NCI-H524 (cell line): ENCODE results near the gene MLLT10.

ENCODE experiments used
- DNase-seq, 2 experiments: peaks; one replicate each; lab custom pipeline; 2025; lab: John Stamatoyannopoulos, UW

MLLT10 gene

DNA sequence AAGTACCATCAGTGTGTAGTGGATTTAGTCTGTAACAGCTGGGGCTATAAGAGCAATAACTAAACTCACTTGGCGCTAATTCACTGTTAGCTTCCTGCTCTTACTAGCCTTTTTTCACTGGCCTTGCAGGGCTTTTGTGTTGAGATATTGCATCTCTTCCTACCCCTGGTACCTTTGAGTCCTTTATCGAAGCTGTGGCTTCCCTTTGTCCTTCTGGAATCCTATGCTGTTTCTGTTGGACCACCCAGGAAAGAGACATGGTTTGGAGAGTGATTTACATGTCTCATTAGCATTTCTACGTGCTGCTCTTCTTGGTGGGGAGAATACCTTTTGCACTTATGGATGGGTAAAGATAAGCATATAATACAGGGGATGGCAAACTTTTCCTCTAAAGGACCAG is 103.8 kb downstream of the MLLT10 start:
- DNase-seq: no peak

DNA sequence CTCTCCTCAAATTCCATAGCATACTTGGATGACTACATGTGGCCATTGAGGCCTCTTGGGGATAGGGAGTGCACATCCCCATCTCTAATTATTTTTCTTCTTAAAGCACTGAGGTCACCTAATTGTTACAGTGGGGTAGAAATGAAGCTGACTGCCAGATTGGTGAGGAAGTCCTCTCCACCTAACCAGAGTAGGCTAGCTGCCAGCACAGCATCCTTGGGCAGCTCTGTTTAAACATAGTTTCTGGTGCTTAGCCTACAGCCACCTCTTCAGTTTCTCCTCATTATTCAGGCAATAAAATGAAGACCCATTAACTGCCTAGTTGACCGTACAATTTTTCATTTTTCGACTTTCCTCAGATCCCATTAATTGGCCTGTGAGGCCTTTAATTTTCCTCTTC is 104.6 kb downstream of the MLLT10 start:
- no peak for DNase-seq

DNA sequence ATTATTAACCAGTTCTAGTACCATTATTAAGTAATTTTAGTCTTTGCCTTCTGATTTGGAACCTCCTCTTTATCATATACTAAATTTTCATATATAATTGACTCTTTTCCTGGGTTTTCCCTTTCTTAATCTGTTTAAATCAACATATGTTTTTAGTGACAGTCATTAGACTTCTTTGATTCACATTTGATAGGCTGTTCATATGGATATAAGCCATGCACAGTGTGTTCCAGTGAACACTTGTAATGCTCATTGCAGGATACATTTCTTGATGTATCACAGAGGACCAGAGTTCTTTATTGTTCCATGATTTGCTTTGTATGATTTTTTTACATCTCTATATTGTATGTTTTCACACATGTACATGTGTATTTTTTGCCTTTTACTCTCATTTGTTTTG is 114.0 kb downstream of the MLLT10 start:
- no peak for DNase-seq

DNA sequence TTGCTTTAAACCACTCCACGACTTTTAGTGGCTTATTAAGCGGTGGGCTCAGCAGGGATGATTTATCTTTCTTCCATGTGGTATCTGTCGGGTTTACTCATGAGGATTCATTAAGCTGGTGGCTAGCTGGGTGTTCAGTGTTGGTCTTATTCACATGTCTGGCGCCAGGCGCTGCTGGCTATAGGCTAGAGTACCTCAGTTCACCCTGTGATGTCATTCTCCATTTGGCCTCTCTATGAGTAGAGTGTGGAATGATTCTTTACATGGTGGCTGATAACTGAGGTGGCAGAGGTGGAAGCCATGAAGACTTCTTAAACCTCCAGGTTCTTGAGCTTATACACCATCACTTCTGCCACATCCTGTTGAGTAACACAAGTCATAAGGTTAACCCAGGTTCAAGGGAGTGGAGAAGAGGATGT is 115.4 kb downstream of the MLLT10 start:
- DNase-seq: no peak

DNA sequence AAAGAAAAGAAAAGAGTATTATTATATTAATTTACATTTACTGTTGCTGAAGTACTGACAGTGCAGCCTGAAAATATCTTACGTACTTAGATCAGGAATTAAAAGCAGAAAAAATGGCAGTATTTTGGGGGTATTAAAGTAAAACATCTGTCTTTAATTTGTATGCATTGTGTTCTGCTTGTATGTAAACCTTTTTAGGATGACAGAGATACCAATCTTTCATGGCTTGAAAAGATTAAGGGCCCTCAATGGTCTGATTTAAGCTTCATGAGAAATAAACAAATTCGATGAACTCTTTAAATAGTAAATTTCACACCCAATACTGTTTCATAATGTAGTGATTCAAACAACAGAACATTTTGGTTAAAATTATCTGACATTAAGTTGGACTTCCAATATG is 116.3 kb downstream of the MLLT10 start:
- DNase-seq: no peak

DNA sequence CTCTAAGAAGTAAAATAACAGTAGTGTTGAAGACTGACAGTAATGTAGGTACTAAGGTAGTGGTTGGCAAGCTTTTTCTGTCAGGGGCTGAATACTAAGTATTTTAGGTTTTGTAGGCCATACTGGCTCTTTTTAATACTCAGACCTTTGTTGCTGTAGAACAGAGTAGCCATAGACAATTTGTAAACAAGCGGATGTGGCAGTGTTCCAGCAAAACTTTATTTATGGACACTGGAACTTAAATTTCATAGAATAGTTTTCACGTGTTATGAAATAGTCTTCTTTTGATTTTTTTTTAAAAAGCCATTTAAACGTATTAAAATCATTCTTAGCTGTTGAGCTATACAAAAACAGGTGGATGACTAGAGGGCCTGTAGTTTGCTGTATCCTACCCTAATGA is 121.2 kb downstream of the MLLT10 start:
- no peak for DNase-seq

DNA sequence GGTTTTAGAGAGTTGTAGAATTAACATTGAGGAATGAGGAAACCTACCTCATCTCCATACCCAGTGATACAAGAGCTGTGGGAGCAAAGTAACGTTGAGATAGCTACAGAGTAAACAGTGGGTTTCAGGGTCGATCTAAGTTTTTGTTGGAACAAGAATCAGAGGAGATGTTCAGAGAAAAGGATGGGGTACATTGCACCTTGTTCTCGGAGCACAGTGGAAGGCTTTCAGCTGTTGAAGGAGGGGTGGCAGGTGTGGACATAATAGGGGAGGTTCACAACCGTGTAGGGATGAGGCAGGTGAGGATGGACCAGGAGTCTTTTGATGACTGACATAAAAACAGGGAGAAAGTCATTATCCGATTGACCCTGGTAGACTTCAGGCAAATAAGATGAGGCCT is 121.7 kb downstream of the MLLT10 start:
- no peak for DNase-seq

DNA sequence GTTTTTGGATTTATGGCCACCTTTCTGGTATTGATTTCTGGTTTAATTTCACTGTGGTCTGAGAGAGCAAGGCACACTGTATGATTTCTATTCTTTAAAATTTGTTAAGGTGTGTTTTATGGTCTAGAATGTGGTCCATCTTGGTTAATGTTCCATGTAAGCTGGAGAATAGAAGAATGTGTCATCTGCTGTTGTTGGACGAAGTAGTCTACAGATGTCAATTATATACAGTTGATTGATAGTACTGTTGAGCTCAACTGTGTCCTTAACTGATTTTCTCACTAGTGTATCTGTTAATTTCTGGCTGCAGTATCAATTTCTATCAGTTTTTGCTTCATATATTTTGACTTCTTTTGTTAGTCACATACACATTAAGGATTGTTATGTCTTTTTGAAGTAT is 127.1 kb downstream of the MLLT10 start:
- no peak for DNase-seq

DNA sequence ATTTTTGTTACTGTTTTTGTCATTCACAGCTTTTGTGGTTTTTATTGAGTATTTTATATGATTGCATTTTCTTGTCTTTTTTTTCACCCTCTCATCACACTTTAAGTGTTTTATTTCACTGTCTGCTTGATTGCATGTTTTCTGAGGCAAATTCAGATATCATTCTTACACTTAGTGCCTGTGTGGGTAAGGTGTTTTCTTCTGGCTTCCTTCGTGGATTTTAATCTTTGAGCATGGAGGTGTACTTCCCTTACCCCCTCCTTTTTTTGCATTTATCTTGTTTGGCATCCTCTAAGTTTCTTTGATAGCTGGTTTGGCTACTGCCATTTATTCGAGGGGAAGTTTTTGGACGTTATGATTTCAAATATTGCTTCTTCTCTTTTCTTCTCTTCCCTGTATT is 127.9 kb downstream of the MLLT10 start:
- DNase-seq: no peak

DNA sequence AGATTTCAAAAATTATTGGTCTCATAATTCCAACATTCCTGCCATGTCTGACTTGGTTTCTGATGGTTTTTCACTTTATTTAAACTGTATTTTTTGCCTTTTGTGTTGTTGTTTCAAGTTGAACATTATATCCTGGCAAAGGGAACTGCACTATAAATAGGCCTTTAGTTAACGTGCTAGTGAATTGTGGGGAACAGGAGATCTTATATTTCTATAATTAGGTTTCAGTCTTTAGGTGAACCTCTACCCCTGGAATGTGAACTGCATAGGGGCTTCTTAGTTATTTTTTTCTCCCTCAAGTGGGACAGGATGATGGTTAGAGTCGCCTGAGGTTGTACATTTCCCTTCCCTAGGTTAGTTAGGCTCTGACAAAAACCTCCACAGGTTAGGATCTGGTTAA is 128.6 kb downstream of the MLLT10 start:
- DNase-seq: no peak

DNA sequence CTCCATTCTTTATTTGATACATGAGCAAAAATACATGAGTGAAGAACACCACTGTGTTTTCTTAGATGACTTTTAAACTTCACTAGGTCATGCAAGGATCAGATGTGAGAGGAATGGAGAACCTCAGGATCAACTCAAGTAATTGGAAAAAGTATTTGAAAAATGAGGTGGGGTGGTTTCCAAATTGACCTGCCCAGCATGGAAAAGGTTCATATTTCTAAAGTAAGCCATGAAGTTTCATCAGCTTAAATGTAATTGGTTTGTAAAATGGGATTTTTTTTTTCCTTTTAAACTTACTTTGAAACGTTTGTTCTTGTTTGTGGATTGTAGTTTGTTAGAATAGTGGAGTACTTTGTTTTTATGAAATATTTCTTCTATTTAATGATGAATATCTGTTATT is 134.8 kb downstream of the MLLT10 start:
- DNase-seq: no peak

DNA sequence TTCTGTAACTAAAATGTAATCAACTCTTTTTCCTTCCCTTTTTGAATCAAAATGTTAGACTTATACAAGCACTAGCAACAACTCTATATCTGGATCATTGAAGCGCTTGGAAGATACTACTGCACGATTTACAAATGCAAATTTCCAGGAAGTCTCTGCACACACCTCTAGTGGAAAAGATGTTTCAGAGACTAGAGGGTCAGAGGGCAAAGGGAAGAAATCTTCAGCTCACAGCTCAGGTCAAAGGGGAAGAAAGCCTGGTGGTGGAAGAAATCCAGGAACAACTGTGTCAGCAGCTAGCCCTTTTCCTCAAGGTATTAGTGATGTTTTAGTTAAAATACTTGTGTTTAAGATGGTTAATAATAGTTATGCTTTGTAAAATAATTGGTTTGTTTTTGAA is 136.4 kb downstream of the MLLT10 start:
- DNase-seq: no peak

DNA sequence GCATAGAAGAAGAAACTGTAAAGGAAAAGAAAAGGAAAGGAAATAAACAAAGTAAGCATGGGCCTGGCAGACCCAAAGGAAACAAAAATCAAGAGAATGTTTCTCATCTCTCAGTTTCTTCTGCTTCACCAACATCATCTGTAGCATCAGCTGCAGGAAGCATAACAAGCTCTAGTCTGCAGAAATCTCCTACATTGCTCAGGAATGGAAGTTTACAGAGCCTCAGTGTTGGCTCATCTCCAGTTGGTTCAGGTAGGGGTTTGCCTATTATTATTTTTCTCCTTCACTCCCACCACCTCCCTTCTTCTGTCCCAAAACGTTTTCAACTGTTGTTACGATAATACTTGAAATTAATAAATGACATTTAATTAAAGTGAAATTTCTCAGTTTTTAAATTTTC is 139.6 kb downstream of the MLLT10 start:
- DNase-seq: no peak

DNA sequence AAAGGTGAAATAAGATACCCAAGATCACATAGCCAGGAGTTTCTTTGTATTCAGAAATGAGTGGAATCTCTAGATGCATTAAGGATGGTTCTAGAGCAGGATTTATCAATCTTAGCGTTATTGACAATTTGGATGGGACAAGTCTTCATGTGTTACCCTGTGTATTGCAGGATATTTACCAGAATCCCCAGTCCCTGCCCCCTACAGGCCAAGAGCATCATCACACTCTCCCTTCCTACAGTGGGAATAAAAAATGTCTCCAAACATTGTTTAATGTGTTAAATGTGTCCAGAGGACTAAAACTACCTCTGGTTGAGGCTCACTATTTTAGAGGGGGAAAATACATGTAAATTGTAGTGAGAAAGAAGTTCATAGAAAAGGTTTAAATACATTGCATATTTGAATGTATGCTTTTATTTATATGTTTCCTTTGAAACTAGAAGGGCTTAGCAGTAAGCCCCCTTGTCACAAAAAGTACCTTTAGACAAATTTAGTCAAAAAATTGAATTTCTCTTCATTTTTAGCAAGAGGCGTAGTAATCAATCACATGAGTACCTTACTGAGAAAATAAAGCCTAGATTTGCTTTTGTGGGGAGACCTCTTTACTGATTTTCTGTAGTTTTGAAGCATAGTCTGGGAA is 141.2 kb downstream of the MLLT10 start:
- peak in 1 of 2 experiments; percentile 0 for DNase-seq

DNA sequence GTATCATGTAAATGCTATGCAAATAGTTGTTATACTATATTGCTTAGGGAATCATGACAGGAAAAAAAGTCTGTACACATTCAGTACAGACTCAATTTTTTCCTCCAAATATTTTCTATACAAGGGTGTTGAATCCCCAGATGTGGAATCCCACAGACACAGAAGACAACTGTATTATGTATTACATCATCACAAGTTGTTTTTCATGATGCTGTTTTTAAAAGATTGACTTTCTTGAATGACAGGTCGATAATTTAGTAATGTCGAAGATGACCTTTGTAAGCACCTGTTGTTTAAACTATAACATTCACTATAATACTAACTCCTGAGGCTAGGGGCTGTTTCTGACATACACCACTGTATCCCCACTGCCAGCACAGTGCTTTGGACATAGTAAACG is 143.5 kb downstream of the MLLT10 start:
- no peak for DNase-seq

DNA sequence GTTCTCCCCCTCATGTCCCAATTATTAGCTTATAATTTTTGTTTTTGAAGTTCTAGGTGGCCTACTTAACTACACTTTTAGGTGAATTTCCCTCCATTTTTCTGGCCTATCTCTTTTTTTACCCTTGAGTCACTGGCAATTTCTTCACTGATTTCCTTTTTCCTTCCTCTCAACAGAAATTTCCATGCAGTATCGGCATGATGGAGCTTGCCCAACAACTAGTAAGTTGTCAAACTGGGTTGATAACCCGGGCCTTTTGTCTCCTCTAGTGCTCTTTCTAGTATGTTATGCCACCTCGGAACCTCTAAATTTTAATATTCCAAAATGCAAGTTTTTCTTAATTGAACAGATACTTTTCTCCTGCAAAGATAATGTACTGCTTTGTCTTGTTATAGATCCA is 147.1 kb downstream of the MLLT10 start:
- no peak for DNase-seq

DNA sequence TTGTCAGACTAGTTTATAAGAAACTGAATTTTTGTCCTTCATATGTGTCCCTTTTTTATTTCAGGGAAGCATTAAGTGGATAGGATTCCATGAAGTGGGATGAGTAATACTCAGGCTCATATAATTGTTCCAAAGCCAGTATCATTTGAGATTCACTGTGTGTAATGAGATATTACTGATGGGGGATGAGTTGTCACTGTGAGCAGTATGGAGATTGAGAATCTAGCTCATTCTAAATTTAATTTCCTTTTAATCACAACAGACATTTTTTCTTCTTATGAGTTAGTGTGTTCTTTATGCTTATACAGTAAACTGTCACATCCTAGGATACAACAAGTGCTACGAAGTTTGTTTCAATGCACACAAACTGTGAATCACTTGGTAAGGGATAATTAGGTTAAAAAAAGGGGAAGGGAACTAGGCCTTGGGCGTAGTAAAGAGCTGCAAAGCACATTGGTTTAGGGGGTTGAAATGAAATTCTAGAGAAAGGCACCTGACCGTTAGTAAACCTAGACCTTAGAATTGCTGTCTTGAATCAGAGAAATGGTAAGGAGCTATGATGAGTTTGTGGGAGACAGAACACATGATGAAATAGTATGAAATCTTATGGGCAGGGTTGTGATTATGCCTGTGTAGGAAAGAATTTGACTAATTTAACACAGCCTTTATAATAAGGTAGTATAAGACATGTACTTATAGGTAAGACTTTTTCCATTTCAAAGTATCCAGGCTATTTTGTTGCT is 153.4 kb downstream of the MLLT10 start:
- no peak for DNase-seq

DNA sequence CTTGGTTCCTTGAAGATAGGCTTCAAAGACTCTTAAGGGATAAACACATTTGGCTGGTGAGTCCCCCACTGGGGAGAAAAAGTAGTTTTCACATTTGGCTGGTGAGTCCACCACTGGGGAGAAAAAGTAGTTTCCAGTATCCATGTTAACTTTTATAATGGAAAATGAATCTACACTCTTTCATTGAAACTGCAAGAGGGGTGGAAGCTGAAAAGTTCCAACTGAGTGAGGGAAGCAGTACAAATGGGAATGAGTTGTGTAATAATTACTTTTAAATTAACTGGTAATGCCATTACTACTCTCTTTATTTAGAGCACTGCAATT is 153.9 kb downstream of the MLLT10 start:
- DNase-seq: no peak

DNA sequence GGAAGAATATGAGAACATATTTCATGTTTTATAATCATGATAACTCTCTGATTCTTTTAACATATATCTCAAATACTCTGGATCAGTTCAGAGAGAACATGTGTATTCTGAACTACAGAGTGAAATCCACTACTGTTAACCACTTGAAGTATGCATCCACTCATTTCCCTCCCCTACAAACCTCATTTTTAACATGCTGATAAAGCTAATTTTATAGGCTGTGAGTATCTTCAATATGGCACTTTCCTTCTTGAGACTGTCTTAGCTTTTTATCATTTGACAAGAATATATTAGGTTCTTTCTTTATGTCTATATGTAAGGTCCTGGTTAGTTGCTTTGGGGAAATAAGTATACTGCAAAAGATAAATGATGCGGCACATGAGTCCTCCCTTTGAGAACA is 154.8 kb downstream of the MLLT10 start:
- DNase-seq: no peak

DNA sequence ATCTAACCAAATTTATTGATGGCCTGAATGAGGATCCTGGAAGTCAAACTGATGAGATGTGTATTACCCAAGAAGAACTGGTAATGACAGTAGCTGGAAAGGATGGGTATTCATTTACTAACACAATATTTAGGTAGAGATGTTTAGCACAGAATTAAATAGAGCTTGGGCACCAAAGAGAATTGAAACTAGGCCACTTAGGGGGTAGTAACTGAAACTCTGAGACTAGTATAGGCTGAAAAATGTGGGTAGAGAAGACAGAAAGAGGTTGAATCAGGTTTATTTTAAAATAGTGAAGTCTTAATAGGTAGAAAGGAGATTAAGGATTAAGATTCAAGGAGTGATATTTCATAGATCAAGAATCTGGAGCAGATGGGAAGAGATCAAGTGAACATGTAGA is 155.8 kb downstream of the MLLT10 start:
- peak in 1 of 2 experiments; percentile 14 for DNase-seq

DNA sequence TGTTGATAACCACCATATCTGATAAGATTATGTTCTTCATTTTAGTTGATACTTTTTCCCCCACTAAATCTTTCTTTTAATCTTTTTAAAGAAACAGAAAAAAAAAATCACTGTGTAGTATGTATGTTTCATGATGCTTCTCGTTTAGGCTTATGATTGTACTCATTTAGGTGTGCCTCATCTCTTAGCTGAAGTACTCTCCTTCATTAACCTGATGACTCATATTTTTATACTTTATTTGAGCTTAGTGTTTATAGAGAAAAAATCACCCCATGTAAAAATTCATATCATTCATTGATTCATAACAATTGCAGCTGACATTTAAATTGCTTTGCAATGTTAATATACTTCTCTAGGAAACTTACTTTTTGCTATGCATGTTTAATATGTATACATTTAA is 158.9 kb downstream of the MLLT10 start:
- no peak for DNase-seq

DNA sequence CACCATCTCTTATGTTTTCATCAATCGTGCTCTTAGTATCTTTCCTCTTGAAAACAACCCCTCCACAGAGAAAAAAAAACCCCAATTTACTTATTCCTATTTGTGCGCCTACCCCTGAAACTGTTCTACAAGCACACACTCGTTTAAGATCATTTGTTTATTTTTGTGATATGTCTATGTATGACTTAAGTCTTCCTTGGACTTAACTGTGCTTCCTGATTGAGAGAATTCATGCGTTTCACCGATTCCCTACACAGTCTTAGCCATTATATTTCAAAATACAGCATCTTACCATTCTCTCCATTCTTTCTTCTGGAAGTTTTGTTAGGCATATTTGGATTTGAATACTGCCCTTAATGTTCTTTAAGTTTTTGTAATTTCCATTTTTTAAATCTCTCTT is 159.4 kb downstream of the MLLT10 start:
- DNase-seq: no peak

DNA sequence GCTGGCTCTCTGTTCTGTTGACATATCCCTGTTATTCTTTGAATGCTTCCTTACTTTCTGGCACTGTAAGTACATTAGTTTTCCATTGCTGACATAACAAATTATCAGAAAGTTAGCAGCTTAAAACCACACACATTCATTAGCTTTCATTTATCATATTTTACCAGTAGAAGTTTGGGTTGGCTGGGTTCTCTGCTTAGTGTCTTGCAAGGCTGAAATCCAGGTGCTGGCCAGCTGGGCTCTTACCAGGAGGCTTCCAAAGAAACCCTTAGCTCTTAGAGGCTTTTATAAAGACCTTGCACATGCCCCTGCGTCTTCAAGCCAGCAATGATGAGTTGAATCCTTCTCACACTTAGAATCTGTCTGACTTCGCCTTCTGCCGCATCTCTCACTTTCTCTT is 160.6 kb downstream of the MLLT10 start:
- DNase-seq: no peak

DNA sequence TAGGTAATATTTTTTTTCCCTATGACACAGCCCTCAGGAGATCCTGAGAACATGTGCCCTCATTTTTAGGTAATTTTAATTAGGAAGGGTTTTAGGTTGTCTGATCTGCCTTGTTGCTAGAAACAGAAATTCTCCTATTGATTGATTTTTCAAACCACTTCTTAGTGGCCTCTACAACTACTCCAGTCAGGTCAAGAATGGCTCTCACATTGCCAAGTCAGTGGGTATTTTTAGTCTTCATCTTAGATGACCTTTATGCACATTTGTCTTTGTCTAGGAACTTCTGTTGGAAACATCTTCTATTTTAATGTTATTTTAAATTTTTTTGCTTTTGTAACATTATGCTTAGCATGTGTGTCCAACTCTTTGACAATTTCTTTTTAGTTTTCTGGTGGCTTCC is 162.3 kb downstream of the MLLT10 start:
- no peak for DNase-seq
